Thyroid gland (tissue), 4 donors: ENCODE results near the gene GGT5. TPM values are rescaled to one million over a fixed set of nuclear protein-coding genes. Genes with fewer than 3 reads are reported as not detected.
"Not testable (repeated sequence)": the region's sequence is repeated elsewhere in the genome, so short reads cannot be mapped to it uniquely, and the experiment has no call there.

ENCODE experiments used
- DNase-seq, 2 donors: peaks; one replicate each; pipeline ENCODE4 v3.0.0-alpha.2; 2019
- H3K27ac ChIP-seq, 3 donors: fragments of 200-600 bp; sonication (generic); 1 replicate in 2 of 3; 2 replicates in 1 of 3; pipeline ENCODE4 v1.5.1; 2016 to 2019; ENCODE audit warnings: mild to moderate bottlenecking in 1 of 3, moderate library complexity in 1 of 3
- H3K27me3 ChIP-seq: fragments of 200-600 bp; sonication (generic); one replicate; pipeline ENCODE4 v1.5.1; 2019
- H3K36me3 ChIP-seq, 2 donors: fragments of 200-600 bp; sonication (generic); one replicate each; pipeline ENCODE4 v1.5.1; 2016 to 2019
- H3K4me1 ChIP-seq, 2 donors: fragments of 200-600 bp; sonication (generic); one replicate each; pipeline ENCODE4 v1.5.1; 2017 to 2019
- H3K4me3 ChIP-seq, 3 donors: fragments of 200-600 bp; sonication (generic); replicated peaks in 1 of 3; 1 replicate in 2 of 3; 2 replicates in 1 of 3; pipeline ENCODE4 v1.5.1; 2016; ENCODE audit warnings: mild to moderate bottlenecking in 1 of 3
- H3K9me3 ChIP-seq: fragments of 200-600 bp; sonication (generic); one replicate; pipeline ENCODE4 v1.5.1; 2017
- CTCF ChIP-seq, 6 experiments: fragments of 200-600 bp in 3 of 6; fragments of 450-650 bp in 3 of 6; sonication (generic) in 3 of 6; IDR thresholded peaks; one replicate each; pipeline ENCODE4 v1.5.1; 2016 to 2019; ENCODE audit warnings: antibody characterized with exemption in 6 of 6, mild to moderate bottlenecking in 2 of 6, inconsistent platforms in 1 of 6, moderate library complexity in 1 of 6
- POLR2A ChIP-seq, 2 donors: fragments of 450-650 bp; IDR thresholded peaks; one replicate each; pipeline ENCODE4 v1.6.1; 2017; ENCODE audit warnings: antibody characterized with exemption in 2 of 2, mild to moderate bottlenecking in 2 of 2, moderate library complexity in 1 of 2
- WGBS, 2 donors: methylation state at CpG; one replicate each; pipeline ENCODE4 v1.1.5; 2017; 5-methylcytosine and 5-hydroxymethylcytosine counted together
- intact Hi-C: fragments of 100-400 bp; cut with DNase I; formaldehyde crosslinking; loops from one replicate; pipeline ENCODE4 v1.15.1; 2023
- total RNA-seq, 4 donors: library from RNA; depleted of rRNA; stranded (reverse); fragments of >200 nt; gene quantifications; one replicate each; pipeline ENCODE4 v1.2.3, GENCODE V29; 2016

The GGT5 gene
- total RNA-seq, 4 donors from 2014 or later: 59.0 to 99.3 (median 86.3) TPM

- no peaks in the 10 kb centered on the region for H3K36me3 ChIP-seq
- TF ChIP-seq POLR2A (IDR thresholded peaks at IDR 0.05) (no peak), CTCF (IDR thresholded peaks at IDR 0.05) (no peak)
- peak overlapping the region in 1 of 3 donors; percentile 30 for H3K27ac ChIP-seq
- H3K27me3 ChIP-seq: no peaks in the 10 kb centered on the region
- no peak overlapping the region for H3K4me3 ChIP-seq
- WGBS, 2 donors: 64 to 89% methylated on average over 6 of the region's 6 CpGs
- intact Hi-C loops: no loop called here
- H3K9me3 ChIP-seq: no peaks in the 10 kb centered on the region
- H3K4me1 ChIP-seq: peaks cover 17 to 36% of the 10 kb centered on the region in 2 donors
- no peak for DNase-seq
Measured at GRCh38 chr22:24240381-24240780, 4.5 kb downstream of the GGT5 start.

DNA sequence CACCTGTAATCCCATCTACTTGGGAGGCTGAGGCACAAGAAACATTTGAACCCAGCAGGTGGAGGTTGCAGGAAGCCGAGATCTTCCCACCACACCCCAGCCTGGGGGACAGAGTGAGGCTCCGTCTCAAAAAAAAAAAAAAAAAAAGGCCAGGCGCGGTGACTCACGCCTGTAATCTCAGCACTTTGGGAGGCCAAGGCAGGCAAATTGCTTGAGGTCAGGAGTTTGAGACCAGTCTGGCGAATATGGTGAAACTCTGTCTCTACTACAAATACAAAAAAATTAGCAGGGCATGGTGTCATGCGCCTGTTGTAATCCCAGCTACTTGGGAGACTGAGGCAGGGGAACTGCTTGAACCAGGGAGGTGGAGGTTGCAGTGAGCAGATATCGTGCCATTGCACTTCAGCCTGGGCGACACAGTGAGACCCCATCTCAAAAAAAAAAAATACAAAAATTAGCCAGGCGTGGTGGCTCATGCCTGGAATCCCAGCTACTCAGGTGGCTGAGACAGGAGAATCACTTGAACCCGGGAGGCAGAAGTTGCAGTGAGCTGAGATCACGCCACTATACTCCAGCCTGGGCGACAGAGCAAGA is 6.7 kb downstream of the GGT5 start:
- peaks cover 15 to 35% of the 10 kb centered on the region in 2 donors for H3K4me1 ChIP-seq
- H3K4me3 ChIP-seq, H3K36me3 ChIP-seq, DNase-seq, intact Hi-C loops, H3K27ac ChIP-seq, H3K27me3 ChIP-seq, H3K9me3 ChIP-seq: not testable (repeated sequence)
- WGBS, 2 donors: 91 to 96% methylated on average over 13 of the region's 13 CpGs

DNA sequence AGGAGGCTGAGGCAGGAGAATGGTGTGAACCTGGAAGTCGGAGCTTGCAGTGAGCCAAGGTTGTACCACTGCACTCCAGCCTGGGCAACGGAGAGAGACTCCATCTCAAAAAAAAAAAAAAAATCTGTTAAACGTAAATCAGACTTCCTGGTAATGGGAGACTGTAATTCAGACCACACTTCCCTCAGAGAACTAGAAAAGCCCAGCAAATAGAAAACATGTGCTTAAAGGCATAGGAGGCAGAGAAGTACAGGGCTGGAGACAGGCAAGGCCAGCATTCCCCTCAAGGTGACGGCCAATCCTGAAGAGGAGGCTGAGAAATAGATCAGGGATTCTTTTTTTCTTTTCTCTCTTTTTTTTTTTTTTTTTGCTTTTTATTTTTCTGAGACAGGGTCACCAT is 8.2 kb downstream of the GGT5 start:
- no peaks in the 10 kb centered on the region for H3K36me3 ChIP-seq
- no peak overlapping the region for H3K4me3 ChIP-seq
- TF ChIP-seq CTCF (IDR thresholded peaks at IDR 0.05): no peak
- TF ChIP-seq POLR2A (IDR thresholded peaks at IDR 0.05): no peak
- peaks cover 10 to 24% of the 10 kb centered on the region in 2 donors for H3K4me1 ChIP-seq
- DNase-seq: no peak
- WGBS, 2 donors: 81 to 92% methylated on average over 4 of the region's 4 CpGs
- H3K27me3 ChIP-seq: no peaks in the 10 kb centered on the region
- no peaks in the 10 kb centered on the region for H3K9me3 ChIP-seq
- intact Hi-C loops: no loop called here
- H3K27ac ChIP-seq: no peak overlapping the region

- intact Hi-C loops: no loop called here
- H3K4me1 ChIP-seq: peaks cover 10 to 28% of the 10 kb centered on the region in 2 donors
- no peaks in the 10 kb centered on the region for H3K27me3 ChIP-seq
- H3K4me3 ChIP-seq: no peak overlapping the region
- TF ChIP-seq POLR2A (IDR thresholded peaks at IDR 0.05): no peak
- no peak for TF ChIP-seq CTCF (IDR thresholded peaks at IDR 0.05)
- no peak for DNase-seq
- peak overlapping the region in 2 of 3 donors; percentile 41 for H3K27ac ChIP-seq
- H3K36me3 ChIP-seq: no peaks in the 10 kb centered on the region
- no peaks in the 10 kb centered on the region for H3K9me3 ChIP-seq
- 73 to 89% methylated on average over 3 to 4 of the region's 4 CpGs for WGBS, 2 donors
Measured at GRCh38 chr22:24235315-24235714, 9.6 kb downstream of the GGT5 start.

DNA sequence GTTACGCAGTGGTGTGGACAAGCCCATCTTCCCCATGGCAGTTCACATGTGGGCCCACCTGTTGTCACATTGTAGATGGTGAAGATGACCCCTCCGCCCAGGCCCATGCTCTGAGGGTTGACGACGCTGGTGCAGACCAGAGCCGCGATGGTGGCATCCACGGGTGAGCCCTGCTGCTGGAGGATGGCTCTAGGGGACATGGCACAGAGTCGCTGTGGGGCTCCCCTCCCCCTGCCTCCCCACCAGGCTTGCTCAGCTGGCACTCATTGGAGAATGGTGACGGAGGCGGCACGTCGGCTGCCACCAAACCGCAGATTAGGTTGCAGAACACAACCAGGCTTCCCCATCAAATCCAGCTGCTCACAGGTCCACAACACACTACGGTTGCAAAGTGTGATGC is 11.1 kb downstream of the GGT5 start:
- Histone ChIP-seq H3K4me3 (no peak overlapping the region), H3K27me3 (no peaks in the 10 kb centered on the region), H3K9me3 (no peaks in the 10 kb centered on the region), H3K4me1 (peaks cover 10 to 28% of the 10 kb centered on the region in 2 donors), H3K36me3 (no peaks in the 10 kb centered on the region), H3K27ac (no peak overlapping the region)
- TF ChIP-seq POLR2A (IDR thresholded peaks at IDR 0.05): no peak
- TF ChIP-seq CTCF (IDR thresholded peaks at IDR 0.05): no peak
- intact Hi-C loops: no loop called here
- no peak for DNase-seq
- 95 to 96% methylated on average over 4 to 14 of the region's 14 CpGs for WGBS, 2 donors
